Measurements from ENCODE around the gene ARL6IP4.

Gene ARL6IP4

GRCh38 chr12:122948605-122949004, 31.9 kb upstream of the ARL6IP4 start:
- H3K4me3 ChIP-seq (ENCODE audit: low read depth, low read length): no peak overlapping the region
- H3K27me3 ChIP-seq: no peaks in the 10 kb centered on the region
- no peak for TF ChIP-seq CTCF (IDR thresholded peaks at IDR 0.05; ENCODE audit: low read depth, low read length)
- H3K4me1 ChIP-seq: no peaks in the 10 kb centered on the region
- no peaks in the 10 kb centered on the region for H3K36me3 ChIP-seq
- DNase-seq: no peak
- H3K9me3 ChIP-seq: no peaks in the 10 kb centered on the region

GRCh38 chr12:122949405-122949804, 31.1 kb upstream of the ARL6IP4 start:
- no peaks in the 10 kb centered on the region for H3K9me3 ChIP-seq
- DNase-seq: no peak
- no peaks in the 10 kb centered on the region for H3K36me3 ChIP-seq
- H3K4me1 ChIP-seq: no peaks in the 10 kb centered on the region
- no peak overlapping the region for H3K4me3 ChIP-seq (ENCODE audit: low read depth, low read length)
- H3K27me3 ChIP-seq: no peaks in the 10 kb centered on the region
- TF ChIP-seq CTCF (IDR thresholded peaks at IDR 0.05; ENCODE audit: low read depth, low read length): no peak

GRCh38 chr12:122949816-122950675, 30.4 kb upstream of the ARL6IP4 start:
- no peaks in the 10 kb centered on the region for H3K4me1 ChIP-seq
- DNase-seq: no peak
- no peaks in the 10 kb centered on the region for H3K36me3 ChIP-seq
- TF ChIP-seq CTCF (IDR thresholded peaks at IDR 0.05; ENCODE audit: low read depth, low read length): no peak
- no peak overlapping the region for H3K4me3 ChIP-seq (ENCODE audit: low read depth, low read length)
- H3K27me3 ChIP-seq: no peaks in the 10 kb centered on the region
- H3K9me3 ChIP-seq: no peaks in the 10 kb centered on the region

- Histone ChIP-seq H3K9me3 (no peaks in the 10 kb centered on the region), H3K4me3 (ENCODE audit: low read depth, low read length) (no peak overlapping the region), H3K4me1 (no peaks in the 10 kb centered on the region), H3K36me3 (peaks cover 3% of the 10 kb centered on the region; the same call in 1 of the 2 replicates), H3K27me3 (no peaks in the 10 kb centered on the region)
- DNase-seq: no peak
- TF ChIP-seq CTCF (IDR thresholded peaks at IDR 0.05; ENCODE audit: low read depth, low read length): no peak
Observed at GRCh38 chr12:122951406-122951805, 29.1 kb upstream of the ARL6IP4 start.

GRCh38 chr12:122951979-122952892, 28.2 kb upstream of the ARL6IP4 start:
- peak; percentile 79 for DNase-seq
- Histone ChIP-seq H3K9me3 (no peaks in the 10 kb centered on the region), H3K27me3 (no peaks in the 10 kb centered on the region), H3K4me1 (no peaks in the 10 kb centered on the region), H3K36me3 (peaks cover 3% of the 10 kb centered on the region; the same call in 1 of the 2 replicates), H3K4me3 (ENCODE audit: low read depth, low read length) (no peak overlapping the region)
- TF ChIP-seq CTCF (IDR thresholded peaks at IDR 0.05; ENCODE audit: low read depth, low read length): peak; percentile 91

Measured in BE2C (cell line).